Neural cell (in vitro differentiated cells): ENCODE data around the gene CLDN14. TPM values are rescaled to one million over a fixed set of nuclear protein-coding genes. Genes with fewer than 3 reads are reported as not detected.

Experiments used
- H2AFZ ChIP-seq: fragments of 200-600, 300-800 bp; sonication (generic), shearing (Covaris generic); 2 replicates; pipeline ENCODE4 v1.6.0; 2014; ENCODE audit warnings: low read depth, mild to moderate bottlenecking, antibody characterized with exemption, low read length, moderate library complexity
- H3F3A ChIP-seq: fragments of 200-600 bp; shearing (Covaris generic); 2 replicates; pipeline ENCODE4 v1.6.1; 2016; ENCODE audit warnings: mild to moderate bottlenecking, moderate library complexity, mixed read lengths, antibody characterized with exemption, low read length; ENCODE audit not compliant: insufficient read depth, poor library complexity, severe bottlenecking
- H3K27ac ChIP-seq: fragments of 200-600, 300-800 bp; sonication (generic), shearing (Covaris generic); 2 replicates; pipeline ENCODE4 v1.5.1; 2014; ENCODE audit warnings: mild to moderate bottlenecking, low read length, moderate library complexity
- H3K27me3 ChIP-seq: fragments of 300-800, 200-600 bp; sonication (generic), shearing (Covaris generic); 2 replicates; pipeline ENCODE4 v1.6.0; 2014; ENCODE audit warnings: mild to moderate bottlenecking, low read depth, low read length, moderate library complexity; ENCODE audit not compliant: insufficient read depth
- H3K36me3 ChIP-seq: fragments of 300-800, 200-600 bp; sonication (generic), shearing (Covaris generic); 2 replicates; pipeline ENCODE4 v1.5.1; 2014; ENCODE audit warnings: mild to moderate bottlenecking, antibody characterized with exemption, low read length, moderate library complexity; ENCODE audit not compliant: insufficient read depth
- H3K4me2 ChIP-seq: fragments of 300-800, 200-600 bp; sonication (generic), shearing (Covaris generic); 2 replicates; pipeline ENCODE4 v1.6.0; 2014; ENCODE audit warnings: mild to moderate bottlenecking, low read length
- H3K4me3 ChIP-seq: fragments of 300-800, 200-600 bp; sonication (generic), shearing (Covaris generic); 2 replicates; pipeline ENCODE4 v1.5.1; 2014; ENCODE audit warnings: mild to moderate bottlenecking, low read length, moderate library complexity
- H3K79me2 ChIP-seq: fragments of 200-600 bp; shearing (Covaris generic); replicated peaks from 2 replicates; pipeline ENCODE4 v1.6.0; 2014; ENCODE audit warnings: mild to moderate bottlenecking, low read length, moderate library complexity; ENCODE audit not compliant: insufficient read depth
- H3K9ac ChIP-seq: fragments of 300-800, 200-600 bp; sonication (generic), shearing (Covaris generic); 2 replicates; pipeline ENCODE4 v1.6.1; 2016; ENCODE audit warnings: mild to moderate bottlenecking, low read length, mixed read lengths
- H3K9me2 ChIP-seq: fragments of 200-600 bp; shearing (Covaris generic); 2 replicates; pipeline ENCODE4 v1.6.1; 2016; ENCODE audit warnings: mild to moderate bottlenecking, low read length, mixed read lengths; ENCODE audit not compliant: insufficient read depth
- H3K9me3 ChIP-seq: fragments of 200-600, 300-800 bp; sonication (generic), shearing (Covaris generic); 2 replicates; pipeline ENCODE4 v1.6.1; 2016; ENCODE audit warnings: mild to moderate bottlenecking, mixed run types, low read length, moderate library complexity, mixed read lengths
- H4K20me1 ChIP-seq: fragments of 200-600 bp; shearing (Covaris generic); 2 replicates; pipeline ENCODE4 v1.6.1; 2016; ENCODE audit warnings: mild to moderate bottlenecking, mixed run types; ENCODE audit not compliant: insufficient read depth
- CTCF ChIP-seq: fragments of 450-650 bp; IDR thresholded peaks from 2 replicates; pipeline ENCODE4 v1.5.1; 2014; ENCODE audit warnings: antibody characterized with exemption, mild to moderate bottlenecking, moderate library complexity; ENCODE audit not compliant: poor library complexity, severe bottlenecking
- EP300 ChIP-seq: fragments of 450-650 bp; conservative IDR thresholded peaks from 2 replicates; pipeline ENCODE4 v1.6.1; 2014; ENCODE audit warnings: antibody characterized with exemption, mild to moderate bottlenecking, moderate library complexity; ENCODE audit not compliant: poor library complexity, severe bottlenecking
- EZH2 ChIP-seq: fragments of 200-600, 300-800 bp; shearing (Covaris generic), sonication (generic); IDR thresholded peaks from 2 replicates; pipeline ENCODE4 v1.6.1; 2014; ENCODE audit warnings: antibody characterized with exemption, low read length, borderline replicate concordance, mild to moderate bottlenecking; ENCODE audit not compliant: insufficient read depth, poor library complexity, severe bottlenecking
- MXI1 ChIP-seq: fragments of 450-650 bp; conservative IDR thresholded peaks from 2 replicates; pipeline ENCODE4 v1.6.1; 2014; ENCODE audit warnings: antibody characterized with exemption, mild to moderate bottlenecking; ENCODE audit not compliant: poor library complexity, severe bottlenecking
- POLR2AphosphoS5 ChIP-seq: IDR thresholded peaks from 2 replicates; pipeline ENCODE4 v1.6.1; 2012
- RAD21 ChIP-seq: fragments of 450-650 bp; conservative IDR thresholded peaks from 2 replicates; pipeline ENCODE4 v1.6.1; 2014; ENCODE audit warnings: antibody characterized with exemption, mild to moderate bottlenecking, moderate library complexity
- REST ChIP-seq: IDR thresholded peaks from 2 replicates; pipeline ENCODE4 v1.6.1; 2012; ENCODE audit warnings: borderline replicate concordance
- SMC3 ChIP-seq: fragments of 450-650 bp; conservative IDR thresholded peaks from 2 replicates; pipeline ENCODE4 v1.6.1; 2014; ENCODE audit warnings: antibody characterized with exemption, mild to moderate bottlenecking, moderate library complexity; ENCODE audit not compliant: poor library complexity
- TAF1 ChIP-seq: IDR thresholded peaks from 2 replicates; pipeline ENCODE4 v1.6.1; 2012; ENCODE audit warnings: low read depth
- polyA plus RNA-seq: library from polyadenylated mRNA; depleted of rRNA; stranded (reverse); fragments of >200 nt; gene quantifications from 2 replicates; pipeline ENCODE4 v1.2.3, GENCODE V29; 2014

The CLDN14 gene
- polyA plus RNA-seq, 1 donor from 2014 or later = not detected

DNA sequence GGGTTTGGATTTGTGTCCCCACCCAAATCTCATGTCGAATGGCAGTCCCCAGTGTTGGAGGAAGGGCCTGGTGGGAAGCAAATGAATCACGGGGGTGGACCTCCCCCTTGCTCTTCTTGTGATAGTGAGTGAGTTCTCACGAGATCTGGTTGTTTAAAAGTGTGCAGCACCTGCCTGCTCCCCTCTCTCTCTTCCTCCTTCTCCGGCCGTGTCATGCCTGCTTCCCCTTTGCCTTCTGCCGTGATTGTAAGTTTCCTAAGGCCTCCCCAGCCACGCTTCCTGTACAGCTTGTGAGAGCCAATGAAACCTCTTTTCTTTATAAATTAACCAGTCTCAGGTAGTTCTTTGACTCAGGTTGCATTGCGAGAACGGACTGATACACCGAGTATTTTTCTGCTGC lies 15.9 kb downstream of the CLDN14 start:
- H3K27ac ChIP-seq = no peak overlapping the region
- H3K9me2 ChIP-seq = no peaks in the 10 kb centered on the region

DNA sequence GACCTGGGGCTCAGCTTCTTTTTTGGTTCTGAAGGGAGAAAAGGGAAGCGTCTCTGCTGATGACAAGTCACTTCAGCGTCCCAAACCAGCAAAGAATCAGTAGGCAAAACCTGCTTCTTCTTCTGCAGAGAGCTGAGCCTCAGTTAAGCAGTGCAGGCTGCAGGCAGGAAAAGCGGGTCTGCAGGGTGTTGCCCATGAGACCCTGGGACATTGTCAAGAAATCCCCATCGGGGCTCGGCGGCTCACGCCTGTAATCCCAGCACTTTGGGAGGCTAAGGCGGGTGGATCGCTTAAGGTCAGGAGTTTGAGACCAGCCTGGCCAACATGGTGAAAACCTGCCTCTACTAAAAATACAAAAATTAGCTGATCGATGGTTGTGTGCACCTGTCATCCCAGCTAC lies 16.7 kb downstream of the CLDN14 start:
- Histone ChIP-seq H3K27ac (no peak overlapping the region), H3K9me3 (no peaks in the 10 kb centered on the region), H4K20me1 (no peaks in the 10 kb centered on the region), H3K4me2 (no peak overlapping the region), H3K9me2 (no peaks in the 10 kb centered on the region), H3K79me2 (no peaks in the 10 kb centered on the region), H2AFZ (no peak overlapping the region), H3K4me3 (no peak overlapping the region), H3K27me3 (no peaks in the 10 kb centered on the region), H3K9ac (no peak overlapping the region), H3K36me3 (no peaks in the 10 kb centered on the region), H3F3A (no peaks in the 10 kb centered on the region)
- TF ChIP-seq EP300 (no peak), RAD21 (no peak), REST (no peak), EZH2 (no peak), TAF1 (no peak), CTCF (no peak)

More for the DNA sequence above, 15.9 kb downstream of the CLDN14 start:
- Histone ChIP-seq H3K36me3 (no peaks in the 10 kb centered on the region), H3K9ac (no peak overlapping the region), H3F3A (no peaks in the 10 kb centered on the region), H3K4me2 (no peak overlapping the region), H3K4me3 (no peak overlapping the region), H2AFZ (no peak overlapping the region), H3K9me3 (no peaks in the 10 kb centered on the region), H4K20me1 (no peaks in the 10 kb centered on the region), H3K27me3 (no peaks in the 10 kb centered on the region), H3K79me2 (no peaks in the 10 kb centered on the region)
- TF ChIP-seq TAF1 (no peak), POLR2AphosphoS5 (no peak), REST (no peak), SMC3 (no peak), CTCF (no peak), EP300 (no peak), RAD21 (no peak), MXI1 (no peak), EZH2 (no peak)
